Measurements from ENCODE around the gene STT3B.

DNA sequence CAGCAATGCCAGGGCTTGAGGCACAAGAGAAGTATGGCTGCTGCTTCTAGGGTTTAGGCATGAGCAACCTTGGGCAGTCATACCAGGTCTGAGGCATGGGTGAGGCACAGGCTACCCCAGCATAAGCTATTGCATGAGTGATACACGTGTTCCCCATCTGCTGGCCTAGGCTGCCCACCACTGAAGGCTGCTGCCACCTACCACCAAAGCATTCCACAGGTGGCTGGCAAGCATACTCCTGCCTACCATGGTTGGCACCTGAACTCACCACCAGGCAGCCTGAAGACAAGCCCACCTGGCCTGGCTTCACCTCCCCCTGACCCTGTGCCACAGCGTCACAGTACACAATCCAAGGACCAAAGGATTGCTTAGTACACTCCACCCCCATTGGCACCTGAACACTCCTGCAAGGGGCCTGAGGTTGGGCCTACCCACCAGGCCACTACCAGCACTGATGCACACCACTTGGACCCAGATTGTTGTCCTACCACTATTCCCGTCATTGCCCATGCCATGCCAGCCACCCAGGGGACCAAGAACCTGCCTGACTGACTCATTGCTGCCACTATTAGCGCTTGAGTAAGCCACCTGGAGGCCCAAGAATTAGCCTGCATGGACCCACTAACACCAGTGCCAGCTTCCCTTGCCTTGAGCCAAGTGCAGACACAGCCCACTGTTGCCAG, 115.7 kb downstream of the STT3B start:
- TF ChIP-seq CTCF (IDR thresholded peaks at IDR 0.05) (no peak), EP300 (IDR thresholded peaks at IDR 0.05) (no peak), POLR2A (IDR thresholded peaks at IDR 0.05) (no peak)
